ENCODE results near the gene RHOD. TPM values are rescaled to one million over a fixed set of nuclear protein-coding genes. Genes with fewer than 3 reads are reported as not detected.

Gene RHOD
- total RNA-seq, 1 experiment from 2014 or later = 13.1 TPM

DNA sequence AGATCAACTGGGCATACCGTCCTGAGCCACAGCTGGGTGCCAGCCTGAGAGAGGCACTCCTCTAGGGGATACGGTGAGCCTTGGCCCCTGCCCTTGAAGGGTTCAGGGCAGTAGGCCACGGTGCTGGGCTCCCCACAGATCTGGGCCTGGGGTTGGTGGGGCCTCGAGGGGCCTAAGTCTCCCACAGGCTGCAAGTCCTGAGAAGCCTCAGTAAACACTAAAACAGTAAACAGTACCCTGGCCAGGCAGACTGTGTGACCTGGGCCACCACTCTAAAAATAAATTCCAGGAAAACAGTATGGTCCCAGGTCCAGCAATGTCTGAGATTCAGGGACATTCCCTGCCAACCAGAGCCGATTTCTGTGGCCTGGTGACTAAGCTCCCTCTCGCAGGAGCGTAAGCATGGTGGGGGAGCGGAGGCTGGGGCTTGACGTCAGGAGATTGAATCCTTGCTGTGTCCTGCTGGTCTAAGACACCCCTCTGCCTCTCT lies 2.3 kb upstream of the RHOD start (continued):
- no peak for TF ChIP-seq CBFB (CRISPR knock-in tag; IDR thresholded peaks at IDR 0.05; ENCODE audit: low read depth)

DNA sequence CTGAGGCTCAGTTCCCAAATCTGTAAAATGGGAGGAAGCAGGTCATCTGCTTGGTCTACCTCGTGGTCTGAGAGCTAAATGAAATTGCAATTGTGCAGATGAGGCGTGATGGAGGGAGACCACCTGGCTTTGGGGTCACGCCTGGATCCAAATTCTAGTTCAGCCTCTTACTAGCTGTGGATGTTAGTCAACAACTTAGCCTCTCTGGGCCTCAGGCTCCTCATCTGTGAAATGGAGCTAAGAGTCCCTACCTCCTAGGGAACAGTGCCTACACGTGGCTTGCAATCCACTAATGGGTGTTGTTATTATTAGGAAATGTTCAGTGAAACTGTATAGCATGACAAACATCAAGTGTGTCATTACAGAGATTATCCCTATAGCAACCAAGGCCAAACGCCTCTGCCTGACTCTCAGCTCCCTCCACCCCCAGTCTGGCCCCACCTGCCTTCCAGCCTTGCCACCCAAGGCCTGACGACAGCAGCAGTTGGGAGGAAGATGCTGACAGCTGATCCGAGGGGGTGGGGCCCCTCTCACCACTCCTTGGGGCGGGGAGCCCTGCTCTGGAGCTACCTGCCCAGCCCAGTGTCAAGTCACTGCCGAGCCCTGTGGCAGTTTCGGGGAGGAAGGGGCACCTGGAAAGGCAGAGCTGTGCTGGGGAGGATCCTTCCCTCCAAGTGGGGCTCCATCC lies 1.7 kb upstream of the RHOD start:
- CTCF ChIA-PET = interaction anchor here (0.5 to 5.7 kb wide), 19 partner anchors 10 to 787 kb away, joined by 3 to 82 read pairs (median 5); partner anchors contain the start of genes MRPL11 and SYT12
- H3K9me3 Mint-ChIP-seq = no peaks in the 10 kb centered on the region
- no peaks in the 10 kb centered on the region for H3K36me3 Mint-ChIP-seq
- H3K4me3 Mint-ChIP-seq = no peak overlapping the region
- DNase-seq (ENCODE audit: low spot score) = no peak
- H3K27me3 Mint-ChIP-seq (ENCODE audit: low read depth) = no peaks in the 10 kb centered on the region; the same call in 1 of the 2 replicates
- no peak overlapping the region for H3K27ac Mint-ChIP-seq
- peaks cover 23% of the 10 kb centered on the region for H3K4me1 Mint-ChIP-seq
- POLR2A ChIA-PET = interaction anchor here (0.7 kb wide), 1 partner anchor 18 kb away, joined by 5 read pairs; no protein-coding TSS in a partner anchor
- TF ChIP-seq GABPB1 (CRISPR knock-in tag; IDR thresholded peaks at IDR 0.05) (peak; percentile 27), HMGA2 (CRISPR knock-in tag; IDR thresholded peaks at IDR 0.05) (no peak), CREB1 (CRISPR knock-in tag; IDR thresholded peaks at IDR 0.05) (no peak), FOXJ3 (CRISPR knock-in tag; IDR thresholded peaks at IDR 0.05; ENCODE audit: borderline replicate concordance) (no peak)
- TF ChIP-seq, protein P1, sequence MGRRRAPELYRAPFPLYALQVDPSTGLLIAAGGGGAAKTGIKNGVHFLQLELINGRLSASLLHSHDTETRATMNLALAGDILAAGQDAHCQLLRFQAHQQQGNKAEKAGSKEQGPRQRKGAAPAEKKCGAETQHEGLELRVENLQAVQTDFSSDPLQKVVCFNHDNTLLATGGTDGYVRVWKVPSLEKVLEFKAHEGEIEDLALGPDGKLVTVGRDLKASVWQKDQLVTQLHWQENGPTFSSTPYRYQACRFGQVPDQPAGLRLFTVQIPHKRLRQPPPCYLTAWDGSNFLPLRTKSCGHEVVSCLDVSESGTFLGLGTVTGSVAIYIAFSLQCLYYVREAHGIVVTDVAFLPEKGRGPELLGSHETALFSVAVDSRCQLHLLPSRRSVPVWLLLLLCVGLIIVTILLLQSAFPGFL (CRISPR knock-in tag; IDR thresholded peaks at IDR 0.05; ENCODE audit: borderline replicate concordance) = no peak
- ATAC-seq = no peak

DNA sequence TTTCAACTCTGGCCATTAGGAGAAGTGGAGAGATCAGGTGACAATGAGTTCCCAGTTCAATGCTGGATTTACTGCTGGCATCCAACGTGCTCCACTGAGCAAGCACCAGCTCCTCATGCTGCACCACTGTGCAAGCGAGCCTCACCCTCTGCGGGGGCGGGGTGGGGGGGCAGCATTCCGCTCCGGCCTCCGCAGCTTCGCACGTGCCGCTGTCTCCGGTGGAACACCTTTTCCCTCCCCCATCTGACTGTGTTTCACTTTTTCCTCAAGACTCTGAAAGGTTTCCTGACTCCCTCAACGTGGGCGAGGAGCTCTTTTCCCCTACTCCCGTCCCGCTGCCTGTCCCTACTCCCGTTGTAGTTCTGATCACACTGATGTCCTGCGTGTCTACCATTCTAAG lies 835 bp upstream of the RHOD start:
- DNase-seq (ENCODE audit: low spot score) (no peak), ATAC-seq (no peak)
- Mint-ChIP-seq H3K27ac (0 out of 2 replicates have a peak overlapping the region, but pooled peaks have one; percentile 72), H3K4me1 (peaks cover 23% of the 10 kb centered on the region), H3K27me3 (ENCODE audit: low read depth) (no peaks in the 10 kb centered on the region; the same call in 1 of the 2 replicates), H3K9me3 (no peaks in the 10 kb centered on the region), H3K36me3 (no peaks in the 10 kb centered on the region), H3K4me3 (peak overlapping the region; percentile 73)
- no peak for TF ChIP-seq ZNF138 (CRISPR knock-in tag; conservative IDR thresholded peaks at IDR 0.05)
- TF ChIP-seq, protein P2, sequence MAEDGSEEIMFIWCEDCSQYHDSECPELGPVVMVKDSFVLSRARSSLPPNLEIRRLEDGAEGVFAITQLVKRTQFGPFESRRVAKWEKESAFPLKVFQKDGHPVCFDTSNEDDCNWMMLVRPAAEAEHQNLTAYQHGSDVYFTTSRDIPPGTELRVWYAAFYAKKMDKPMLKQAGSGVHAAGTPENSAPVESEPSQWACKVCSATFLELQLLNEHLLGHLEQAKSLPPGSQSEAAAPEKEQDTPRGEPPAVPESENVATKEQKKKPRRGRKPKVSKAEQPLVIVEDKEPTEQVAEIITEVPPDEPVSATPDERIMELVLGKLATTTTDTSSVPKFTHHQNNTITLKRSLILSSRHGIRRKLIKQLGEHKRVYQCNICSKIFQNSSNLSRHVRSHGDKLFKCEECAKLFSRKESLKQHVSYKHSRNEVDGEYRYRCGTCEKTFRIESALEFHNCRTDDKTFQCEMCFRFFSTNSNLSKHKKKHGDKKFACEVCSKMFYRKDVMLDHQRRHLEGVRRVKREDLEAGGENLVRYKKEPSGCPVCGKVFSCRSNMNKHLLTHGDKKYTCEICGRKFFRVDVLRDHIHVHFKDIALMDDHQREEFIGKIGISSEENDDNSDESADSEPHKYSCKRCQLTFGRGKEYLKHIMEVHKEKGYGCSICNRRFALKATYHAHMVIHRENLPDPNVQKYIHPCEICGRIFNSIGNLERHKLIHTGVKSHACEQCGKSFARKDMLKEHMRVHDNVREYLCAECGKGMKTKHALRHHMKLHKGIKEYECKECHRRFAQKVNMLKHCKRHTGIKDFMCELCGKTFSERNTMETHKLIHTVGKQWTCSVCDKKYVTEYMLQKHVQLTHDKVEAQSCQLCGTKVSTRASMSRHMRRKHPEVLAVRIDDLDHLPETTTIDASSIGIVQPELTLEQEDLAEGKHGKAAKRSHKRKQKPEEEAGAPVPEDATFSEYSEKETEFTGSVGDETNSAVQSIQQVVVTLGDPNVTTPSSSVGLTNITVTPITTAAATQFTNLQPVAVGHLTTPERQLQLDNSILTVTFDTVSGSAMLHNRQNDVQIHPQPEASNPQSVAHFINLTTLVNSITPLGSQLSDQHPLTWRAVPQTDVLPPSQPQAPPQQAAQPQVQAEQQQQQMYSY (CRISPR knock-in tag; IDR thresholded peaks at IDR 0.05) = peak; percentile 49; the same call in 1 of the 2 replicates
- ChIA-PET POLR2A (no interaction called here), CTCF (interaction anchor here (0.7 to 5.7 kb wide), 14 partner anchors 9 to 738 kb away, joined by 3 to 82 read pairs (median 6); partner anchors contain the start of genes MRPL11 and SYT12)

DNA sequence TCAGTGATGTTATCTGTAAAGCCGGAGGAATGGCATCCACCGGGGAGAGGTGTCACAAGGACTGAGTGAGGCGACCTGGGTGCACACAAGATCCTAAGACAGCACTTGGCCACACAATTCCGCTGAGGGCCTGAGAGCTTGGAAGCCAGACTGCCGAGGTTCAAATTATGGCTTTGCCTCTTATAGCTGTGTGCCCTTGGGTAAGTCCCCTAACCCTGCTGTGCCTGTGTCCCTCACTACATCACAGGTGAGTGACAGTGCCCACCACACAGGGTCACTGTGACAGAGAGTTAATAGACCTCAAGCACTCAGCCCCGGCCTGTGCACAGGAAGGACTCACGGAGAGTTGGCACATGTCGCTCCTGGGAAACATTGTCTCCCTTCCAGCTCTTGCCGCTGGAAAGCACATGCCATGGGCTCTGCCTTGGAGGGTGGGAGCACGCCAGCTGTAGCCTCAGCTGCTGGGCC lies 592 bp downstream of the RHOD start:
- H3K36me3 Mint-ChIP-seq = no peaks in the 10 kb centered on the region
- H3K27ac Mint-ChIP-seq = no peak overlapping the region
- H3K9me3 Mint-ChIP-seq = no peaks in the 10 kb centered on the region
- ChIA-PET CTCF (interaction anchor here (1.4 to 5.7 kb wide), 3 partner anchors 14 to 35 kb away, joined by 8 to 82 read pairs (median 42); no protein-coding TSS in a partner anchor), POLR2A (interaction anchor here (0.6 kb wide), 1 partner anchor 57 kb away, joined by 5 read pairs; no protein-coding TSS in a partner anchor)
- H3K4me1 Mint-ChIP-seq = peaks cover 23% of the 10 kb centered on the region
- TF ChIP-seq, protein P3, sequence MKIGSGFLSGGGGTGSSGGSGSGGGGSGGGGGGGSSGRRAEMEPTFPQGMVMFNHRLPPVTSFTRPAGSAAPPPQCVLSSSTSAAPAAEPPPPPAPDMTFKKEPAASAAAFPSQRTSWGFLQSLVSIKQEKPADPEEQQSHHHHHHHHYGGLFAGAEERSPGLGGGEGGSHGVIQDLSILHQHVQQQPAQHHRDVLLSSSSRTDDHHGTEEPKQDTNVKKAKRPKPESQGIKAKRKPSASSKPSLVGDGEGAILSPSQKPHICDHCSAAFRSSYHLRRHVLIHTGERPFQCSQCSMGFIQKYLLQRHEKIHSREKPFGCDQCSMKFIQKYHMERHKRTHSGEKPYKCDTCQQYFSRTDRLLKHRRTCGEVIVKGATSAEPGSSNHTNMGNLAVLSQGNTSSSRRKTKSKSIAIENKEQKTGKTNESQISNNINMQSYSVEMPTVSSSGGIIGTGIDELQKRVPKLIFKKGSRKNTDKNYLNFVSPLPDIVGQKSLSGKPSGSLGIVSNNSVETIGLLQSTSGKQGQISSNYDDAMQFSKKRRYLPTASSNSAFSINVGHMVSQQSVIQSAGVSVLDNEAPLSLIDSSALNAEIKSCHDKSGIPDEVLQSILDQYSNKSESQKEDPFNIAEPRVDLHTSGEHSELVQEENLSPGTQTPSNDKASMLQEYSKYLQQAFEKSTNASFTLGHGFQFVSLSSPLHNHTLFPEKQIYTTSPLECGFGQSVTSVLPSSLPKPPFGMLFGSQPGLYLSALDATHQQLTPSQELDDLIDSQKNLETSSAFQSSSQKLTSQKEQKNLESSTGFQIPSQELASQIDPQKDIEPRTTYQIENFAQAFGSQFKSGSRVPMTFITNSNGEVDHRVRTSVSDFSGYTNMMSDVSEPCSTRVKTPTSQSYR (CRISPR knock-in tag; IDR thresholded peaks at IDR 0.05) = no peak
- TF ChIP-seq, protein P4, sequence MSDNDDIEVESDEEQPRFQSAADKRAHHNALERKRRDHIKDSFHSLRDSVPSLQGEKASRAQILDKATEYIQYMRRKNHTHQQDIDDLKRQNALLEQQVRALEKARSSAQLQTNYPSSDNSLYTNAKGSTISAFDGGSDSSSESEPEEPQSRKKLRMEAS (CRISPR knock-in tag; IDR thresholded peaks at IDR 0.05) = peak; percentile 25; the same call in 1 of the 2 replicates
- peak overlapping the region; percentile 63 for H3K4me3 Mint-ChIP-seq
- H3K27me3 Mint-ChIP-seq (ENCODE audit: low read depth) = no peaks in the 10 kb centered on the region; the same call in 1 of the 2 replicates
- ATAC-seq = peak; percentile 8; the same call in 1 of the 2 replicates
- DNase-seq (ENCODE audit: low spot score) = no peak

Data from WTC11 (cell line).